Ammon's horn (tissue), 1 donor: ENCODE measurements around the gene CDC42BPB.

Experiments
- DNase-seq: peaks from one replicate; pipeline ENCODE4 v3.0.0-alpha.2; 2016; ENCODE audit warnings: low spot score

Gene CDC42BPB

DNA sequence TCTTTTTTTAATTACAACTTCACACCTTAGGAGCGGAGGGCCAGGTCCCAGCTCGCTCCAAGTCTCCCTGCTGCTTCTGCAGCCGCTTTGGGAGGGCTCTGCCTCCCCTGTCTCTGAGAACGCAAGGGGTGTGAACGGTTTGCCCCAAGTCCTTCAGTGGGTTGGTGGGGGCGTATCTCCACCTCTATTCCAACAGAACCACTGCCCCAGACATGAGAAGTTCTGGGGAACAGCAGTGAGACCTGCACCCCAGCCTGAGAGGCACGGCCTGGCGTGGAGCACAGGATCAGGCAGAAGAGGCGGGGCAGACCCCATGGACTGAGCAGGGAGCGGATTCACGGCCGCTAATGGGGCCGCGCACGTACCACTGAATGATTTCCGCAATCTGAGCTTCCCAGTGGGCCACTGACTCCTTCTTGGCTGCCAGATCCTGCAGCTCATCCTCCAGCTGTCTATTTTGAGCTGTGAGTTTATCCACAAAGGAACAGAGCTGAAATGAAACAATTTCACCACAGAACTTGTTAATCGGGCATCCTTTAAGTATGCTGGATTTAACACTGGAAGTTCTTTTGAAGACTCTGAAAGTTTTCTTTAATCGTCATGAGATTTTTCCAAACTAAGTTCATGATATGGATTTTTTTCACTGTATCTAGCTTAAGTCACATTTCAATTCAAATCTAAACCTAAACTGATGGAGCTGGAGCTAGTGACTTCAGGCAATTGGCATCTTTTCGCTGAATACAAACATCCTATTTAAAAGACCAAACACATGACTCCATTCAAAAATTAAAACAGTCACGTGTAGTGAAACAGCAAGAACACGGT, 90.5 kb downstream of the CDC42BPB start:
- DNase-seq: no peak

GRCh38 chr14:102965971-102966655, 91.2 kb downstream of the CDC42BPB start:
- no peak for DNase-seq

GRCh38 chr14:102965282-102965681, 92.1 kb downstream of the CDC42BPB start:
- DNase-seq: no peak

- DNase-seq: no peak
Observed at GRCh38 chr14:102964152-102964730, 93.1 kb downstream of the CDC42BPB start.

DNA sequence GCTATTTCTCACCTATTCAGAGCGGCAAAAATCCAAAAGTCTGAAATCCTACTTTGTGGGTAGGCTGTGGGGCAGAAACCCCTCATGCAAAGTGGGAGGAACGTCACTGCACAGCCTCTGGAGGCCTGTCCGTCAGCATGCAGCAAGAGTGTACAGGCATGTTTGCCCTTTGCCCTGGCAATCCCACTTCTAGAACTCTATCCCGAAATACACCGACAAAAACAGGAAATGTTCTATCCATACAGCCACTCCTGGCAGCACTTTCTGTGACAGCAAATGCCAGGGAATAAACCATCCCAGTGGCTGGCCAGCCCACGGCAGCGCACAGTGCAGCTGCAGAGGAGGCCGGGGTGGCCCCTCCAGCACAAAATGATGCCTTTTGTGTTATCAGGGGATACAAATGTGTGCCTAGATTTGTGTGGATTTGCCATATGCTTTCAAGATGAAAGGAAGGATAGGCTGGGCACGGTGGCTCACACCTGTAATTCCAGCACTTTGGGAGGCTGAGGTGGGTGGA, 95.2 kb downstream of the CDC42BPB start:
- DNase-seq: no peak

DNA sequence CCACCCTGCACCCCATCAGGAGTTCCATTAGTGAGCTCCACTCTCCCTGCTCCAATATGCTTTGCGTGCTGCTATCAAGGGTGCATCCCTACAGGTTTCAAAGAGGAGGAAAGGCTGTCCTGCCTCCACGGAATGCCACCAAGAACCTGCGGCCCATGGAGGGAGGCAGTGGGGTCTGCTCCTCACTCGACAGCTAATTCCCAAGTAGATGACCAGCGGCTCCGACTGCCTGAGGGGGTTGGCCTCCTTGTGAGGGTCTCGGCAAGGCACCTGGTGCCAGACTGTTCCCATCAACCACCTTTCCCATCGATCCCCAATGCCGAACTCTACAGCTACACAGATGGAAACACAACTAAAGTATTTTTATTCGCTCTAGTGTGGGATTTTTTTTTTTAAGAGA, 98.9 kb downstream of the CDC42BPB start:
- DNase-seq: no peak

DNA sequence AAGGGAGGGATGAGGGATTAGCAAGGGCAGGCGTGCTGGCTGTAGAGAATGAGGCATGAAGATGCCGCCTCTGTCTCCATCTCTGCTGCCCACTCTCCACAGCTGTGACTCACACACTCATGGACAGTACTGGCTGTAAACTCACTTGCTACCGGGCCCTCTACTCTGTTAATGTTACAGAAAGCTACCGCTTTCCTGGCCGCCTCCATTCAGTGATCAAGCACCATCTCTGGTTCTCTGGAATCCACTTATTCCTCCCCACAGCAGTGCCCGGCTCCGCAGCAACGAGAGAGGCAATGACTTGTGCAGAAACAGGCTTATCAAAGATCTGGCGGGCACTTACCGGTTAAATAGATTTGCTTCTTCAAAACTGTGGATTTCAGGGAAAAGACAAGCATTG, 100.1 kb downstream of the CDC42BPB start:
- no peak for DNase-seq

- DNase-seq: no peak
Observed at GRCh38 chr14:102955636-102956408, 101.5 kb downstream of the CDC42BPB start.

DNA sequence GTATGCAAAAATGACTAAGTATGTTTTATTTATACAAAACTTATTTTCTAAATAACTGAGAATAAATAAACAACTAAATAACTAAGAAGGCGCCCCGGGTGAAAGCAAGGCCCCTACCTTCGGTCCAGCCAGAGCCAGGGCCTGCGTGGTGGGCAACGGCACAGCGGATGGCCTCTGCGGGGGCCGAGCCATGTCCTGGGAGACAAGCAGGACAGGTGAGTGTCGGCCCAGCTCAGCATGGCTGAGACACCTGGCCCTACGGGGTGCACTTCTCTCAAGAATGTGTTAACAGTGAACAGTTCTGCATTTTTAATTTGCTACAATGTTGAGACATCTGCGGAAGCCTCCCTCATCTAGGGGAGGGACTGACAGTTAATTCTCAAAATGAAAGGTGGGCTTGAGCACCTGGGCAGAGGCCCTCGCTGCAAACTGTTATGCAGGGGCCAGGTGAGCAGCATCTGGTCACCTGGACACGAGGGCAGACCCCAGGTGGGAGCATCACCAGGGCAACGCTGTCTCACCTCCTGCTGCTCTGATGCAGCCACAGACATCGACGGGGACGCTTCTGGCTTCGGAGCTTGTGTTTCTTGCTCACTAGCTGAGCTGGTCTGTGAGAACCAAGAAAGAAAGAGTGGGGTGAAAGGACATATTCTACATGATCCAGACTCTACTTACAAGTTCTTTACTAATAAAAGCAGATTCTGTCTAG, 103.1 kb downstream of the CDC42BPB start:
- no peak for DNase-seq

- DNase-seq: no peak
Observed at GRCh38 chr14:102953100-102953499, 104.2 kb downstream of the CDC42BPB start.

GRCh38 chr14:102952276-102952675, 105.1 kb downstream of the CDC42BPB start:
- no peak for DNase-seq

- DNase-seq: no peak
Observed at GRCh38 chr14:102951799-102952198, 105.5 kb downstream of the CDC42BPB start.

GRCh38 chr14:102951034-102951433, 106.3 kb downstream of the CDC42BPB start:
- peak; percentile 93 for DNase-seq

- peak; percentile 91 for DNase-seq
Observed at GRCh38 chr14:102949801-102950451, 107.4 kb downstream of the CDC42BPB start.

DNA sequence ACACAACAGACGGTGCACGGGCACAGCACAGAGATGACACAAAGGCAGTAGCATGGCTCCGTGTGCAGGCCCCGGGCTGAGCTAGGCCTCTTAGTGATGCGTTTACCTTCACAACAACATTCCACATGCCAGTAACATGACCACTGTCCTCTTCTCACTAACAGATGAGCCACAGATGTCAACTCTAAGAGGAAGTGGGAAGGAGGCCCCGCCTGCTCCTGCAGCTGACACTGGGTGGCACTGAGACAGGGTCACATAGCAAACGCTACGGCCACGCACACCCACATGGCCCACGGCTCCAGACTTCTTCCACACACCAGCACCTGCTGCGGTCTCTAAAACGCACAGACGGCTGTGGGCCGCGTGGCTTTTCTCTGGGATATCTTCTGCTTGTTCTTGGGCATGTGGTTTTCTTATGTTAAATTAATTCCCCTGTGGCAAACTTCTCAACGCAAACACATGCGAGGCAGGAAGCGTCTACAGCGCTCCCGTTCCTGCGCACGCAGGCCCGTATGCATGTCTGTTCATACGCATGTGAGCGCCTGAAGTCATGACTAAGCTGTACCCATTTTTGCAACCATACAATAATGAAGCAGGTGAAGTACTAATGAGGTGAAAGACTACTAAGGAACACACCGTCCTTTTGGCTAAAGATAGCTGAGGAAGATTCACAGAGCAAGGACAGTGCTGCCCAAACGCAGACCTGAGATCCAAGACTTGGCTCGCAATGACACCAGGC, 108.1 kb downstream of the CDC42BPB start:
- DNase-seq: peak; percentile 49

- no peak for DNase-seq
Observed at GRCh38 chr14:102948698-102949061, 108.7 kb downstream of the CDC42BPB start.

DNA sequence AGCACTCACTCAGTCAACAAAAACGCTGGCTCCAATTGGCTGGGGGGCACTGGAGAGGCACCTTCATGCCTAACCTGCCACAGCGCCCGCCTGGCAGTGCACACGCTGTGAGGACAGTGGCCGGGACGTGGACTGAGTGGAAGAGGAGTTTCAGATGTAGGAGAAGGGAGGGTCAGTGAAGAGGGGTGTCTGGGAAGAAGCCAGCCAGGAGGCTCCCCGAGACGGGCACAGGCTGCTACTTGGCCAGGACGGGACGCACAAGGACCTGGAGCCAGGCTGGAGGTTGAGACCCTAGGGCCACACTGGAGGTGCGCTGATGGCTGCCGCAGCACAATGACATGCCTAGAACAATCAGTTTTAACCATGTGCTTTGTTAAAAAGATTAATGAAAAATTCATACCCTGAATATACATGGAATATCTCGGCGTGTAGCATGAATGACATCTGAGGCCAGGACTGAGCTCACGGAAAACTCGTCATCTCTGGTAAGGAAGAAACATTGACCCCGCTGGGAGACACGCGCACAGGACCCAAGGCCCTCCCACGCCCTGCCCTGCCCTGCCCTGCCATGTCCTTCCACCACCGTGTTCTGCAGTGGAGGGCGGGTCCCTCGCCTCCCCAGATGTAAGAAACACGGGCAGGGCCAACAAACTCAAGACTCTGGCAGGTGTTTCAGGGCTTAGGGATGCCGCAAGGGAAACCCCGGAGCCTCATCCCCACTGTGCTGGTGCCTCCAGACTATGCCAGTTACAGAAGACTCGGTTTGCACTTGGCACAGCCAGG, 109.8 kb downstream of the CDC42BPB start:
- no peak for DNase-seq

DNA sequence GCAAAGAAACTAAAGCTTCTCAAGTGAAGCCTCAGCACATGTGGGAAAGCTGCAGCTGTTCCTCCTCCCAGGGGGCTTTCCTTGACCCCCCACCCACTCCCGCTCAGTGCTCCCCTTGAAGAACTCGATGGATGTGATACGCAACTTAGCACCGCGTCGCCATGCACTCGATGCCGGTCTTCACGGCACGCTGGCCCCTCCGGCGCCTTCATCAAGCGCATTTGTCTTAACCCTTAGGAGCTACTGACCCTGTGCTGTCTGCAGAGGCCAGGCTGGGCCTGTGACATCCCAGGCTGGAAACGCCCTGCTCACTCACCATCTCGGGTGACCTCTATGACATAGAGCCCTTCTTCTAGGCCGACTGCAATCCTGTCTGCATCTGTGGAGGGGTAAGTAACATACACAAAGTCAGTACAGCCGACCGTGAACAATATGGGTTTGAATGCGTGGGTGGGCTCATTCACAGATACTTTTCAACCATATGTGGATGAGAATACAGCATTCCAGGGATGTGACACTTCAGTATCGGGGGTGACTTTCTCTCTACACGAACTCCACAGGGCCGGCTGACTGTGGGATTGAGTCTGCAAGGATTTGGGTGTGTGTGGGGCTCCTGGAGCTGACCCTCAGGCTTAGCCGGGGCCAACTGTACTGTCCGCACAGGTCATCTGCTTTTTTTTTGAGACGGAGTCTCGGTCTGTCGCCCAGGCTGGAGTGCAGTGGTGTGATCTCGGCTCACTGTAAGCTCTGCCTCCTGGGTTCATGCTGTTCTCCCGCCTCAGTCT, 111.8 kb downstream of the CDC42BPB start:
- DNase-seq: no peak
